Ascending aorta (tissue), 2 donors: Measurements from ENCODE around the gene ZNF543. TPM values are rescaled to one million over a fixed set of nuclear protein-coding genes. Genes with fewer than 3 reads are reported as not detected.
"Not testable (repeated sequence)": the region's sequence is repeated elsewhere in the genome, so short reads cannot be mapped to it uniquely, and the experiment has no call there.

Source experiments
- DNase-seq, 2 donors: peaks; one replicate each; pipeline ENCODE4 v3.0.0-alpha.2; 2019; ENCODE audit warnings: low spot score in 2 of 2
- H3K27ac ChIP-seq, 2 donors: fragments of 200-600 bp; sonication (generic); one replicate each; pipeline ENCODE4 v1.5.1; 2016 to 2017; ENCODE audit warnings: mild to moderate bottlenecking in 1 of 2
- H3K27me3 ChIP-seq: fragments of 200-600 bp; sonication (generic); one replicate; pipeline ENCODE4 v1.5.1; 2017
- H3K36me3 ChIP-seq, 2 donors: fragments of 200-600 bp; sonication (generic); one replicate each; pipeline ENCODE4 v1.5.1; 2016
- H3K4me1 ChIP-seq, 2 donors: fragments of 200-600 bp; sonication (generic); one replicate each; pipeline ENCODE4 v1.5.1; 2016 to 2017; ENCODE audit warnings: mild to moderate bottlenecking in 1 of 2
- H3K4me3 ChIP-seq, 2 donors: fragments of 200-600 bp; sonication (generic); one replicate each; pipeline ENCODE4 v1.5.1; 2016 to 2017; ENCODE audit warnings: mild to moderate bottlenecking in 1 of 2
- H3K9me3 ChIP-seq, 2 donors: fragments of 200-600 bp; sonication (generic); one replicate each; pipeline ENCODE4 v1.5.1; 2016
- intact Hi-C: fragments of 100-400 bp; cut with DNase I; formaldehyde crosslinking; loops from one replicate; pipeline ENCODE4 v1.15.1; 2023
- total RNA-seq: library from RNA; depleted of rRNA; stranded (reverse); fragments of >200 nt; gene quantifications from one replicate; pipeline ENCODE4 v1.1.0, GENCODE V29; 2016
- TF ChIP-seq, protein P1 (sequence below), 3 experiments: fragments of 200-600 bp in 2 of 3; fragments of 450-650 bp in 1 of 3; sonication (generic) in 2 of 3; IDR thresholded peaks; one replicate each; pipeline ENCODE4 v1.5.1; 2016 to 2019; ENCODE audit warnings: antibody characterized with exemption in 3 of 3, mild to moderate bottlenecking in 1 of 3, moderate library complexity in 1 of 3

Gene ZNF543
- total RNA-seq: 4.5 TPM

DNA sequence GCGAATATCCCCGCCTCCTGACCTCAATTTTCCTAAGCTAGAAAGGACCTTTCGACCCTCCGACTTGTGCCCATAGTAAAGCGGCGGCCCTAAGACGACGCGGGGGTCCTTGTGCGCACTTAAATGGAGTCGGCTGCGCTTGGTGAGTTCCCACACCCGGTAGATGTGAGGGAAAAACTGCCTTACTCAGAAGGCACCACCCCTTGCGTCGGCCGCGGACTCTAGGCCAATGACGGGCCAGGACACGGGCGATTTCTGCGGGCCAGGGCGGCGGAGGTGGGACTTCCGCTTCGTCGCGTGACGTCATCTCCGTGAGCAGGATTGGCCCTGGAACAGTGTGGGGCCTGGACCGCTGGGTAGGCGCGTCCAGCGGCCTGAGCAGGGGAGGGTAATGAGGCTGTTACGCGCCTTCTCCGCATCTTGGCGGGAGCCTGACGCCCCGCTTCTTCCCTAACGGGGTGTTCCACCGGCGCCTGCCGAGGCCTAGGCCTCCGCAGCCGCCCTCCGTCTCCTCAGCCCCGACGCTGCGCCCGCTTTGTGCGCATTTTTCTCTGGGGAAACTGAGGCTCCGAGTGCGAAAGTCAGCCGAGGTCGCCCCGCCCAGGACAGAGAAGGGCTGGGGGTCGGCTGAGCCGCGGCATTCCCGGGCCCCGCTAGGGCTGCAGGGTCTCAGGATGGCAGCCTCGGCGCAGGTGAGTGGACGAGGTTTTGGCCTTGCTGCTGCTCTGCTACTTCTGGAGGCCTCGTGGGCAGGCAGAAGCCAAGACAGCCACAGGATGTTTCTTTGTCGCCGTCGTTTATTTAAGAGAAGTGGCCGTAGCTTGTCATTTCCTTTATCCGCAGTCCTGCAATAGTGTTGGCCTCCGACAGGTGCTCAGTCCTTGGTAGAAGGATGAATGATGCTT lies at the start of gene ZNF543:
Gene ZNF543 (plus strand): TSS at position 293 of the 905 bp plus-strand sequence. CDS start 382 bp downstream, at position 675.
- Histone ChIP-seq H3K9me3 (peaks cover 20 to 37% of the 10 kb centered on the region in 2 donors), H3K27me3 (no peaks in the 10 kb centered on the region), H3K4me3 (peak within 1 kb of the TSS; percentile 65 to 69), H3K27ac (peak within 1 kb of the TSS; percentile 82 to 87), H3K36me3 (peaks cover 22 to 26% of the 10 kb centered on the region in 2 donors), H3K4me1 (peaks cover 0 to 6% of the 10 kb centered on the region in 2 donors)
- DNase-seq: peak; percentile 82 to 95
- TF ChIP-seq, protein P1, sequence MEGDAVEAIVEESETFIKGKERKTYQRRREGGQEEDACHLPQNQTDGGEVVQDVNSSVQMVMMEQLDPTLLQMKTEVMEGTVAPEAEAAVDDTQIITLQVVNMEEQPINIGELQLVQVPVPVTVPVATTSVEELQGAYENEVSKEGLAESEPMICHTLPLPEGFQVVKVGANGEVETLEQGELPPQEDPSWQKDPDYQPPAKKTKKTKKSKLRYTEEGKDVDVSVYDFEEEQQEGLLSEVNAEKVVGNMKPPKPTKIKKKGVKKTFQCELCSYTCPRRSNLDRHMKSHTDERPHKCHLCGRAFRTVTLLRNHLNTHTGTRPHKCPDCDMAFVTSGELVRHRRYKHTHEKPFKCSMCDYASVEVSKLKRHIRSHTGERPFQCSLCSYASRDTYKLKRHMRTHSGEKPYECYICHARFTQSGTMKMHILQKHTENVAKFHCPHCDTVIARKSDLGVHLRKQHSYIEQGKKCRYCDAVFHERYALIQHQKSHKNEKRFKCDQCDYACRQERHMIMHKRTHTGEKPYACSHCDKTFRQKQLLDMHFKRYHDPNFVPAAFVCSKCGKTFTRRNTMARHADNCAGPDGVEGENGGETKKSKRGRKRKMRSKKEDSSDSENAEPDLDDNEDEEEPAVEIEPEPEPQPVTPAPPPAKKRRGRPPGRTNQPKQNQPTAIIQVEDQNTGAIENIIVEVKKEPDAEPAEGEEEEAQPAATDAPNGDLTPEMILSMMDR (IDR thresholded peaks at IDR 0.05): no peak
- intact Hi-C loops: loop anchor here (1.0 to 2.0 kb wide), 2 partner anchors 40 to 43 kb away; partner anchors contain the start of genes TRAPPC2B, ZNF460 and ZNF547

GRCh38 chr19:57271280-57271679 lies 49.0 kb upstream of the ZNF543 start:
- H3K27ac ChIP-seq: no peak overlapping the region
- peaks cover 10 to 30% of the 10 kb centered on the region in 2 donors for H3K36me3 ChIP-seq
- H3K4me3 ChIP-seq: no peak overlapping the region
- peaks cover 0 to 18% of the 10 kb centered on the region in 2 donors for H3K9me3 ChIP-seq
- TF ChIP-seq, protein P1 (IDR thresholded peaks at IDR 0.05): no peak
- H3K4me1 ChIP-seq: no peaks in the 10 kb centered on the region
- intact Hi-C loops: no loop called here
- no peak for DNase-seq
- H3K27me3 ChIP-seq: no peaks in the 10 kb centered on the region

- DNase-seq: no peak
- Histone ChIP-seq H3K27me3 (no peaks in the 10 kb centered on the region), H3K4me3 (no peak overlapping the region), H3K9me3 (peaks cover 0 to 7% of the 10 kb centered on the region in 2 donors), H3K36me3 (peaks cover 10 to 19% of the 10 kb centered on the region in 2 donors), H3K27ac (no peak overlapping the region), H3K4me1 (no peaks in the 10 kb centered on the region)
- intact Hi-C loops: no loop called here
- TF ChIP-seq, protein P1 (IDR thresholded peaks at IDR 0.05): no peak
Observed at GRCh38 chr19:57273014-57273413, 47.3 kb upstream of the ZNF543 start.

DNA sequence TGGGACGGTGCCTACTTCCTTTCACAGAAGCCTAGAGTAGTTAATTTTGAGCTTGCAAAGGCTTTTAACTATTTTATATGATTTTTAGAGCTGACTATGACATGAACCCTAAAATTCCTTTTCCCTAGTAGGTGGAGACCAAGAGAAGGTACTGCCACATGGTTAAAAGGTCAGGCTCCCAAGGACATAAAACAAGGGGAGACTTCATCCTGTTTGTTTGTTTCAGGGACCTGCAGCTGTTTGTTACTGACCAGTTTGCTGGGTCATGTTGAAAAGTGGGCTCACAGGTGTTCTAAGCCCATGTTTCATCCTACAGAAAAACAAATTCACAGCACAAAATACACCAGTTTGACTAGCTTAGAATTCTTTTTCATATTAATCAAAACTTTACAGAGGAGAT lies 43.8 kb upstream of the ZNF543 start:
- intact Hi-C loops: no loop called here
- TF ChIP-seq, protein P1 (IDR thresholded peaks at IDR 0.05): no peak
- DNase-seq: no peak
- H3K4me1 ChIP-seq: peaks cover 0 to 6% of the 10 kb centered on the region in 2 donors
- no peaks in the 10 kb centered on the region for H3K27me3 ChIP-seq
- no peak overlapping the region for H3K4me3 ChIP-seq
- no peak overlapping the region for H3K27ac ChIP-seq
- H3K9me3 ChIP-seq: no peaks in the 10 kb centered on the region
- H3K36me3 ChIP-seq: peaks cover 6 to 7% of the 10 kb centered on the region in 2 donors

DNA sequence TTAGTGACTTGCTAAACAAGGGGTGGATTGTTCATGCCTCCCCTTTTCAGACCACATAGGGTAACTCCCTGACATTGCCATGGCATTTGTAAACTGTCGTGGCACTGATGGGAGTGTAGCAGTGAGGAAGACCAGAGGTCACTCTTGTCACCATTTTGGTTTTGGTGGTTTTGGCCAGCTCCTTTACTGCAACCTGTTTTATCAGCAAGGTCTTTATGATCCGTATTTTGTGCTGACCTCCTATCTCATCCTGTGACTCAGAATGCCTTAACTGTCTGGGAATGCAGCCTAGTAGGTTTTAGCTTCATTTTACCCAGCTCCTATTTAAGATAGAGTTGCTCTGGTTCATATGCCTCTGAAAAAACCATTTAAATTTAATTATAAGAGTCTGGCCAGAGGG lies 41.8 kb upstream of the ZNF543 start:
- H3K4me3 ChIP-seq, DNase-seq, H3K27me3 ChIP-seq, H3K9me3 ChIP-seq, intact Hi-C loops, H3K27ac ChIP-seq: not testable (repeated sequence)
- Histone ChIP-seq H3K36me3 (peaks cover 11 to 14% of the 10 kb centered on the region in 2 donors), H3K4me1 (peaks cover 11 to 12% of the 10 kb centered on the region in 2 donors)
